ENCODE data around the gene SGCA. TPM values are rescaled to one million over a fixed set of nuclear protein-coding genes. Genes with fewer than 3 reads are reported as not detected.

The SGCA gene
- total and polyA plus RNA-seq, 7 donors = 120 to 291 (median 254) TPM

- peaks cover 0 to 14% of the 10 kb centered on the region in 2 donors for H3K36me3 ChIP-seq (ENCODE audit: insufficient read depth in 1 of 2, low read depth in 1 of 2)
- DNase-seq = peak in 1 of 2 donors; percentile 59
- intact Hi-C loops (cut with DNase I) = loop anchor here (5.0 kb wide), 1 partner anchor 37 kb away; the partner anchor contains the start of gene SGCA (in 2 of the 2)
- peak in 2 of 4 donors; percentile 23 to 34 for ATAC-seq
- 46 to 52% (median 51%) methylated on average over 10 to 19 of the region's 19 CpGs for WGBS, 3 donors
- H3K4me3 ChIP-seq = peak overlapping the region; percentile 69
- no peaks in the 10 kb centered on the region for H3K27me3 ChIP-seq (ENCODE audit: insufficient read depth in 3 of 3, low read length in 2 of 3)
- H3K4me1 ChIP-seq = peaks cover 34% of the 10 kb centered on the region
- no peak for TF ChIP-seq CTCF (IDR thresholded peaks at IDR 0.05)
- no peaks in the 10 kb centered on the region for H3K9me3 ChIP-seq
- H3K27ac ChIP-seq = peak overlapping the region; percentile 82
Measured at GRCh38 chr17:50130559-50131305, 35.1 kb upstream of the SGCA start.

GRCh38 chr17:50132104-50132794 is 33.6 kb upstream of the SGCA start:
- ATAC-seq (no peak), DNase-seq (no peak)
- WGBS, 3 donors = 80 to 85% (median 83%) methylated on average over 6 of the region's 6 CpGs
- H3K27ac ChIP-seq = peak overlapping the region; percentile 82
- intact Hi-C loops (cut with DNase I) = loop anchor here (5.0 kb wide), 1 partner anchor 35 kb away; the partner anchor contains the start of gene SGCA (in 2 of the 2)
- no peak overlapping the region for H3K4me3 ChIP-seq
- H3K9me3 ChIP-seq = no peaks in the 10 kb centered on the region
- peaks cover 0 to 30% of the 10 kb centered on the region in 2 donors for H3K36me3 ChIP-seq (ENCODE audit: insufficient read depth in 1 of 2, low read depth in 1 of 2)
- H3K27me3 ChIP-seq (ENCODE audit: insufficient read depth in 3 of 3, low read length in 2 of 3) = no peaks in the 10 kb centered on the region
- H3K4me1 ChIP-seq = peaks cover 34% of the 10 kb centered on the region
- TF ChIP-seq CTCF (IDR thresholded peaks at IDR 0.05) = no peak

DNA sequence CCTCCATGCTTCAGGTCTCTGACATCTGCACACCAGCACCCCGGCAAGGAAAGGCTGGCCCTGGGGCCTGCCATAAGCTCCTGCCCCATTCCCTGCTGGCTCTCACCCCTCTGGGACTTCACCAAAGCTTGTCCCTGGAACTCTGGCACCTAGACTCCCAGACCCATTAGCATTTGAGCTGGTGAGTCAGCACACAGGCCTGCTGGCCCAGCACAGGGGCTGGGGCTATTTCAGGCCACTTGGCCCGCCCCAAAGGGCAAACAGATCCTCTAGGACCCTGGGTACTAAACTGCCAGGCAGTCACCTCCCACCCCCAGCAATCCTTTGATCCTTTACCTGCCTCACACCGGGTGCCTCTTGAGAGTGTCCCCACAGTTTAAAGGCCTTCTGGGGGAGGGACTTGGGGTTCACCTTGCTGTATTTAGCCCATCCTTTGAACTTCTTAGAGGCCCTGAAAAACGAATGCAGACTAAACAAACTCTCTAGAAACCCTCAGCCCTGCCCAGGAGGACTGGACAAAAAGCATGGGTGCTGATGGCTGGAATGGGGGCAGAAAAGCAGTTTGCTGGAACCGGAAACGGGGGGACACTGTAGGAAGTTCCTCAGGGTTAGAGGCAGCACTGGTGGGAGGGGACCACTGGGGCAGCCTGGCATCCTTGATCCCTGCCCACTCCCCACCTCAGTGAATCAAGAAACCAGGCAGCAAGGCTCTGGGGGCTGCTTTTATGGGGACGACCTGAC is 32.6 kb upstream of the SGCA start:
- H3K27ac ChIP-seq = peak overlapping the region; percentile 82
- intact Hi-C loops (cut with DNase I) = loop anchor here (5.0 kb wide), 1 partner anchor 34 kb away; the partner anchor contains the start of gene SGCA (in 2 of the 2)
- WGBS, 3 donors = 24 to 39% (median 27%) methylated on average over 7 of the region's 7 CpGs

More for the DNA sequence above, 32.6 kb upstream of the SGCA start:
- Histone ChIP-seq H3K9me3 (no peaks in the 10 kb centered on the region), H3K36me3 (ENCODE audit: insufficient read depth in 1 of 2, low read depth in 1 of 2) (peaks cover 4 to 39% of the 10 kb centered on the region in 2 donors), H3K4me3 (no peak overlapping the region), H3K4me1 (peaks cover 34% of the 10 kb centered on the region), H3K27me3 (ENCODE audit: insufficient read depth in 3 of 3, low read length in 2 of 3) (no peaks in the 10 kb centered on the region)
- TF ChIP-seq CTCF (IDR thresholded peaks at IDR 0.05) = no peak
- DNase-seq (peak; percentile 66 to 89), ATAC-seq (peak; percentile 85 to 91 (median 89))

All from psoas muscle (tissue), 8 donors.